SU-DHL-6 (cell line): Measurements from ENCODE around the gene HYCC1.

Source experiments
- CTCF ChIP-seq: fragments of 200-600 bp; sonication (generic); IDR thresholded peaks from one replicate; pipeline ENCODE4 v1.5.1; 2017; ENCODE audit warnings: antibody characterized with exemption, mild to moderate bottlenecking, low read length, moderate library complexity; ENCODE audit not compliant: insufficient read depth, poor library complexity, severe bottlenecking
- EZH2phosphoT487 ChIP-seq: fragments of 200-600 bp; sonication (generic), shearing (Covaris generic); conservative IDR thresholded peaks from 2 replicates; pipeline ENCODE4 v1.6.1; 2018; ENCODE audit warnings: mild to moderate bottlenecking, antibody characterized with exemption, low read length, moderate library complexity, mixed read lengths

GRCh38 chr7:23022258-23022769 is 8.4 kb upstream of the HYCC1 start:
- TF ChIP-seq CTCF (no peak), EZH2phosphoT487 (no peak)
